Esophagus squamous epithelium (tissue), 5 donors: ENCODE data around the gene MNDA. TPM values are rescaled to one million over a fixed set of nuclear protein-coding genes. Genes with fewer than 3 reads are reported as not detected.

ENCODE experiments used
- DNase-seq: peaks from one replicate; lab custom pipeline; 2025; lab: John Stamatoyannopoulos, UW
- H3K27ac ChIP-seq, 4 donors: fragments of 200-600 bp; sonication (generic); one replicate each; pipeline ENCODE4 v1.5.1; 2016 to 2019; ENCODE audit warnings: mild to moderate bottlenecking in 1 of 4
- H3K27me3 ChIP-seq, 4 donors: fragments of 200-600 bp; sonication (generic); 1 replicate in 3 of 4; 2 replicates in 1 of 4; pipeline versions ENCODE4 v1.5.1 to v1.6.0; 2017 to 2021; ENCODE audit warnings: antibody characterized with exemption in 1 of 4
- H3K36me3 ChIP-seq, 3 donors: fragments of 200-600 bp; sonication (generic); one replicate each; pipeline ENCODE4 v1.5.1; 2016 to 2019
- H3K4me1 ChIP-seq, 3 donors: fragments of 200-600 bp; sonication (generic); one replicate each; pipeline ENCODE4 v1.5.1; 2017 to 2019
- H3K4me3 ChIP-seq, 4 donors: fragments of 200-600 bp; sonication (generic); 1 replicate in 3 of 4; 2 replicates in 1 of 4; pipeline ENCODE4 v1.5.1; 2016 to 2019; ENCODE audit warnings: mild to moderate bottlenecking in 2 of 4, moderate library complexity in 1 of 4
- H3K9me3 ChIP-seq, 3 donors: fragments of 200-600 bp; sonication (generic); one replicate each; pipeline ENCODE4 v1.5.1; 2016 to 2019
- POLR2A ChIP-seq, 4 donors: fragments of 450-650 bp; IDR thresholded peaks; one replicate each; pipeline ENCODE4 v1.6.1; 2017; ENCODE audit warnings: antibody characterized with exemption in 4 of 4, mild to moderate bottlenecking in 4 of 4, moderate library complexity in 3 of 4
- WGBS, 2 donors: methylation state at CpG; one replicate each; pipeline ENCODE4 v1.1.5; 2018; 5-methylcytosine and 5-hydroxymethylcytosine counted together
- intact Hi-C: fragments of 100-400 bp; cut with DNase I; formaldehyde crosslinking; loops from one replicate; pipeline ENCODE4 v1.15.0; 2022
- total RNA-seq, 4 donors: library from RNA; depleted of rRNA; stranded (reverse); fragments of >200 nt; gene quantifications; one replicate each; pipeline ENCODE4 v1.1.0, GENCODE V29; 2016
- TF ChIP-seq, protein P1 (sequence below), 6 experiments: fragments of 450-650 bp in 4 of 6; fragments of 200-600 bp in 2 of 6; sonication (generic) in 2 of 6; IDR thresholded peaks; one replicate each; pipeline ENCODE4 v1.5.1; 2016 to 2019; ENCODE audit warnings: antibody characterized with exemption in 6 of 6, mild to moderate bottlenecking in 4 of 6, moderate library complexity in 4 of 6
- donor health status: DM: yes; HTN: yes; CAD: no.

MNDA gene
- total RNA-seq = 1 to 10 TPM; 1.2 to 8.0 (median 1.8) TPM

- intact Hi-C loops = no loop called here
- H3K4me3 ChIP-seq = peak within 1 kb of the TSS in 2 of 4 donors; percentile 5 to 38
- no peak for DNase-seq
- WGBS, 2 donors = 63 to 65% methylated on average over 5 of the region's 5 CpGs
- TF ChIP-seq, protein P1, sequence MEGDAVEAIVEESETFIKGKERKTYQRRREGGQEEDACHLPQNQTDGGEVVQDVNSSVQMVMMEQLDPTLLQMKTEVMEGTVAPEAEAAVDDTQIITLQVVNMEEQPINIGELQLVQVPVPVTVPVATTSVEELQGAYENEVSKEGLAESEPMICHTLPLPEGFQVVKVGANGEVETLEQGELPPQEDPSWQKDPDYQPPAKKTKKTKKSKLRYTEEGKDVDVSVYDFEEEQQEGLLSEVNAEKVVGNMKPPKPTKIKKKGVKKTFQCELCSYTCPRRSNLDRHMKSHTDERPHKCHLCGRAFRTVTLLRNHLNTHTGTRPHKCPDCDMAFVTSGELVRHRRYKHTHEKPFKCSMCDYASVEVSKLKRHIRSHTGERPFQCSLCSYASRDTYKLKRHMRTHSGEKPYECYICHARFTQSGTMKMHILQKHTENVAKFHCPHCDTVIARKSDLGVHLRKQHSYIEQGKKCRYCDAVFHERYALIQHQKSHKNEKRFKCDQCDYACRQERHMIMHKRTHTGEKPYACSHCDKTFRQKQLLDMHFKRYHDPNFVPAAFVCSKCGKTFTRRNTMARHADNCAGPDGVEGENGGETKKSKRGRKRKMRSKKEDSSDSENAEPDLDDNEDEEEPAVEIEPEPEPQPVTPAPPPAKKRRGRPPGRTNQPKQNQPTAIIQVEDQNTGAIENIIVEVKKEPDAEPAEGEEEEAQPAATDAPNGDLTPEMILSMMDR (IDR thresholded peaks at IDR 0.05) = no peak
- TF ChIP-seq POLR2A (IDR thresholded peaks at IDR 0.05) = peak in 1 of 4 donors; percentile 49
- H3K27me3 ChIP-seq = no peaks in the 10 kb centered on the region
- peaks cover 0 to 12% (median 0%) of the 10 kb centered on the region in 3 donors for H3K9me3 ChIP-seq
- no peaks in the 10 kb centered on the region for H3K4me1 ChIP-seq
- H3K27ac ChIP-seq = peak within 1 kb of the TSS in 3 of 4 donors; percentile 18 to 42 (median 36)
- no peaks in the 10 kb centered on the region for H3K36me3 ChIP-seq
Observed at GRCh38 chr1:158830904-158831507, at the start of gene MNDA. TSS of gene MNDA (plus strand) at chr1:158831351. CDS start at chr1:158842154, 10,803 bp downstream.

- Histone ChIP-seq H3K9me3 (no peaks in the 10 kb centered on the region), H3K4me1 (no peaks in the 10 kb centered on the region), H3K36me3 (no peaks in the 10 kb centered on the region), H3K4me3 (no peak overlapping the region), H3K27ac (no peak overlapping the region), H3K27me3 (no peaks in the 10 kb centered on the region)
- intact Hi-C loops = no loop called here
- DNase-seq = no peak
- TF ChIP-seq POLR2A (IDR thresholded peaks at IDR 0.05) = no peak
- TF ChIP-seq, protein P1 (IDR thresholded peaks at IDR 0.05) = peak in 1 of 6 experiments; percentile 41
- 77 to 92% methylated on average over 2 of the region's 2 CpGs for WGBS, 2 donors
Observed at GRCh38 chr1:158793604-158794003, 37.5 kb upstream of the MNDA start.

- WGBS, 2 donors = 53 to 75% methylated on average over 1 to 3 of the region's 6 CpGs
- intact Hi-C loops = no loop called here
- no peaks in the 10 kb centered on the region for H3K4me1 ChIP-seq
- no peak overlapping the region for H3K27ac ChIP-seq
- DNase-seq = no peak
- no peak overlapping the region for H3K4me3 ChIP-seq
- no peaks in the 10 kb centered on the region for H3K27me3 ChIP-seq
- H3K36me3 ChIP-seq = no peaks in the 10 kb centered on the region
- H3K9me3 ChIP-seq = no peaks in the 10 kb centered on the region
- TF ChIP-seq POLR2A (IDR thresholded peaks at IDR 0.05) = no peak
- TF ChIP-seq, protein P1 (IDR thresholded peaks at IDR 0.05) = no peak
Observed at GRCh38 chr1:158794247-158794646, 36.9 kb upstream of the MNDA start.

- no peak for TF ChIP-seq POLR2A (IDR thresholded peaks at IDR 0.05)
- TF ChIP-seq, protein P1 (IDR thresholded peaks at IDR 0.05) = peak in 2 of 6 experiments; percentile 4 to 6
- 56 to 57% methylated on average over 3 of the region's 3 CpGs for WGBS, 2 donors
- Histone ChIP-seq H3K27ac (no peak overlapping the region), H3K4me1 (no peaks in the 10 kb centered on the region), H3K27me3 (no peaks in the 10 kb centered on the region), H3K9me3 (no peaks in the 10 kb centered on the region), H3K36me3 (no peaks in the 10 kb centered on the region), H3K4me3 (no peak overlapping the region)
- intact Hi-C loops = no loop called here
- no peak for DNase-seq
Observed at GRCh38 chr1:158798531-158798930, 32.6 kb upstream of the MNDA start.

- DNase-seq = no peak
Observed at GRCh38 chr1:158799689-158800088, 31.5 kb upstream of the MNDA start.

More at GRCh38 chr1:158799689-158800088, 31.5 kb upstream of the MNDA start:
- no peaks in the 10 kb centered on the region for H3K4me1 ChIP-seq
- no peak overlapping the region for H3K4me3 ChIP-seq
- no peaks in the 10 kb centered on the region for H3K9me3 ChIP-seq
- no peaks in the 10 kb centered on the region for H3K36me3 ChIP-seq
- intact Hi-C loops = no loop called here
- no peak overlapping the region for H3K27ac ChIP-seq
- 72% methylated on average over 4 of the region's 4 CpGs for WGBS, 2 donors
- H3K27me3 ChIP-seq = no peaks in the 10 kb centered on the region
- no peak for TF ChIP-seq POLR2A (IDR thresholded peaks at IDR 0.05)
